GM23338 (cell line): ENCODE data around the gene EMP2. TPM values are rescaled to one million over a fixed set of nuclear protein-coding genes. Genes with fewer than 3 reads are reported as not detected.

Experiments
- ATAC-seq: fragments of 200-7000 bp; cut with Tn5 transposase; 3 replicates; pipeline ENCODE4 v1.9.1; 2020
- DNase-seq: peaks from one replicate; pipeline ENCODE4 v3.0.0-alpha.2; 2015; ENCODE audit warnings: low spot score
- H2AFZ ChIP-seq: fragments of 200-600 bp; sonication (generic); 2 replicates; pipeline ENCODE4 v1.8.0; 2016; ENCODE audit warnings: antibody characterized with exemption, mild to moderate bottlenecking, moderate library complexity
- H3F3A ChIP-seq: fragments of 200-600 bp; sonication (generic); replicated peaks from 2 replicates; pipeline ENCODE4 v1.8.0; 2017; ENCODE audit warnings: antibody characterized with exemption, mixed run types, low read depth
- H3K27ac ChIP-seq: fragments of 200-600 bp; sonication (generic); 2 replicates; pipeline ENCODE4 v1.6.1; 2016; ENCODE audit warnings: low read depth
- H3K27me3 ChIP-seq: fragments of 200-600 bp; sonication (generic); 2 replicates; pipeline ENCODE4 v1.8.0; 2016; ENCODE audit warnings: mild to moderate bottlenecking, mixed run types, moderate library complexity; ENCODE audit not compliant: insufficient read depth
- H3K36me3 ChIP-seq: fragments of 200-600 bp; sonication (generic); 2 replicates; pipeline ENCODE4 v1.8.0; 2016; ENCODE audit warnings: mild to moderate bottlenecking; ENCODE audit not compliant: insufficient read depth
- H3K4me1 ChIP-seq: fragments of 200-600 bp; sonication (generic); 2 replicates; pipeline ENCODE4 v1.8.0; 2016; ENCODE audit warnings: mild to moderate bottlenecking, moderate library complexity; ENCODE audit not compliant: insufficient read depth
- H3K4me2 ChIP-seq: fragments of 200-600 bp; sonication (generic); 2 replicates; pipeline ENCODE4 v1.7.1; 2017; ENCODE audit warnings: mixed run types
- H3K4me3 ChIP-seq: fragments of 200-600 bp; sonication (generic); 2 replicates; pipeline ENCODE4 v1.6.1; 2016; ENCODE audit warnings: mixed run types
- H3K79me2 ChIP-seq: fragments of 200-600 bp; sonication (generic); replicated peaks from 2 replicates; pipeline ENCODE4 v1.8.0; 2017; ENCODE audit warnings: mild to moderate bottlenecking; ENCODE audit not compliant: insufficient read depth
- H3K9me2 ChIP-seq: fragments of 200-600 bp; sonication (generic); 2 replicates; pipeline ENCODE4 v1.8.0; 2017; ENCODE audit not compliant: insufficient read depth
- H4K20me1 ChIP-seq: fragments of 200-600 bp; sonication (generic); replicated peaks from 2 replicates; pipeline ENCODE4 v1.8.0; 2017; ENCODE audit warnings: mild to moderate bottlenecking; ENCODE audit not compliant: insufficient read depth
- H3K27ac Mint-ChIP-seq: 2 replicates; pipeline ENCODE4 v1.8.0; 2020; ENCODE audit warnings: inconsistent platforms, mild to moderate bottlenecking, moderate library complexity, mixed read lengths
- H3K27me3 Mint-ChIP-seq: 3 replicates; pipeline ENCODE4 v1.8.0; 2022; ENCODE audit warnings: low read depth, mild to moderate bottlenecking, moderate library complexity, mixed read lengths, inconsistent platforms; ENCODE audit not compliant: insufficient read depth, poor library complexity
- H3K36me3 Mint-ChIP-seq: 3 replicates; pipeline ENCODE4 v1.8.0; 2021; ENCODE audit warnings: low read depth, mild to moderate bottlenecking, inconsistent platforms, moderate library complexity, mixed read lengths
- H3K4me1 Mint-ChIP-seq: 3 replicates; pipeline ENCODE4 v1.8.0; 2020; ENCODE audit warnings: mild to moderate bottlenecking, inconsistent platforms, mixed read lengths
- H3K4me3 Mint-ChIP-seq: 3 replicates; pipeline ENCODE4 v1.8.0; 2021; ENCODE audit warnings: moderate library complexity, mild to moderate bottlenecking, inconsistent platforms, mixed read lengths
- H3K9me3 Mint-ChIP-seq: 3 replicates; pipeline ENCODE4 v1.8.0; 2020; ENCODE audit warnings: moderate library complexity, mild to moderate bottlenecking, inconsistent platforms, mixed read lengths
- EZH2phosphoT487 ChIP-seq: fragments of 200-600 bp; sonication (generic); IDR thresholded peaks from one replicate; pipeline ENCODE4 v1.8.1; 2018; ENCODE audit warnings: antibody characterized with exemption; ENCODE audit not compliant: unreplicated experiment
- NANOG ChIP-seq: IDR thresholded peaks from 2 replicates; pipeline ENCODE4 v1.6.1; 2016; ENCODE audit warnings: antibody characterized with exemption, borderline replicate concordance
- POLR2AphosphoS5 ChIP-seq: IDR thresholded peaks from 2 replicates; pipeline ENCODE4 v1.6.1; 2016; ENCODE audit warnings: antibody characterized with exemption, low read depth
- STAT1 ChIP-seq: IDR thresholded peaks from one replicate; pipeline ENCODE4 v1.6.1; 2016; ENCODE audit warnings: antibody characterized with exemption; ENCODE audit not compliant: unreplicated experiment
- ZNF114 ChIP-seq: fragments of 250-450 bp; sonication (Bioruptor Pico); IDR thresholded peaks from 2 replicates; pipeline ENCODE4 v1.5.0; 2020; ENCODE audit warnings: mild to moderate bottlenecking, moderate library complexity
- polyA plus RNA-seq: library from polyadenylated mRNA; unstranded; fragments of >200 nt; fragmentation: Nextera tagmentation; extraction: Ambion mirVana; gene quantifications from 2 replicates; pipeline ENCODE4 v1.2.1, GENCODE V29; 2016
- total RNA-seq: library from RNA; depleted of rRNA; stranded (reverse); fragments of >200 nt; shearing (Covaris generic); gene quantifications from 2 replicates; pipeline ENCODE4 v1.2.3, GENCODE V29; 2014
- TF ChIP-seq, protein P1 (sequence below): IDR thresholded peaks from one replicate; pipeline ENCODE4 v1.6.1; 2018; ENCODE audit warnings: antibody characterized with exemption; ENCODE audit not compliant: unreplicated experiment
- TF ChIP-seq, protein P2 (sequence below): IDR thresholded peaks from 2 replicates; pipeline ENCODE4 v1.6.1; 2016; ENCODE audit warnings: antibody characterized with exemption
- TF ChIP-seq, protein P3 (sequence below), 2 experiments: fragments of 200-600 bp in 1 of 2; sonication (generic) in 1 of 2; conservative IDR thresholded peaks; 2 replicates each; pipeline versions ENCODE4 v1.5.1 to v1.6.1; 2016 to 2017; ENCODE audit warnings: antibody characterized with exemption in 2 of 2, low read depth in 2 of 2, mild to moderate bottlenecking in 2 of 2, moderate library complexity in 1 of 2
- TF ChIP-seq, protein P4 (sequence below): fragments of 250-450 bp; sonication (Bioruptor Pico); IDR thresholded peaks from 2 replicates; pipeline ENCODE4 v1.5.0; 2020; ENCODE audit warnings: mild to moderate bottlenecking, moderate library complexity

EMP2 gene
- total and polyA plus RNA-seq, 2 experiments from 2014 or later: 7.3 to 40.1 TPM

DNA sequence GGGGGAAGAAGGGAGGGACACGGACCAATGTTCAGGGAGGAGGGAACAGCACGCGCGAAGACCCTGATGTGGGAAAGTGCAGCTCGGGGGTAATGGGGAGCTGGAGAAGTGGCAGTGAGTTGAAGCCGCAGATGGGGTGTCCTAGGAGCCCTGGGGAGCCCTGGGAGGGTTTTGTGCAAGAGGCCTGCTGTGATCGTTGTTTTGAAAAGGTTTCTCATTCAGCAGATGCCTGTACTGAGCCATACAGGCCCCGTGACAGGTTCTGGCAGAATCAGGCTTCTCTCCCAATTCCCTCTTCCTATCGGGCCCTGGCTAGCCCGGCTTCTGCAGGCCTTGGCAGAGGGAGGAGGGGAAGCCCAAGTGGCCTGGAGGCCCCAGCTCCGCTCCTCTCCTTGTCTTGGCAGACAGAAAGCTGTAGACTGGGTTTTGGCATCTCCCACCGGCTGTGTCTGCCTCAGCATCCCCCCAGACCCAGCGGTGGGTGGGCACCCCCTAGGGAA lies 38.4 kb upstream of the EMP2 start (continued):
- TF ChIP-seq, protein P1, sequence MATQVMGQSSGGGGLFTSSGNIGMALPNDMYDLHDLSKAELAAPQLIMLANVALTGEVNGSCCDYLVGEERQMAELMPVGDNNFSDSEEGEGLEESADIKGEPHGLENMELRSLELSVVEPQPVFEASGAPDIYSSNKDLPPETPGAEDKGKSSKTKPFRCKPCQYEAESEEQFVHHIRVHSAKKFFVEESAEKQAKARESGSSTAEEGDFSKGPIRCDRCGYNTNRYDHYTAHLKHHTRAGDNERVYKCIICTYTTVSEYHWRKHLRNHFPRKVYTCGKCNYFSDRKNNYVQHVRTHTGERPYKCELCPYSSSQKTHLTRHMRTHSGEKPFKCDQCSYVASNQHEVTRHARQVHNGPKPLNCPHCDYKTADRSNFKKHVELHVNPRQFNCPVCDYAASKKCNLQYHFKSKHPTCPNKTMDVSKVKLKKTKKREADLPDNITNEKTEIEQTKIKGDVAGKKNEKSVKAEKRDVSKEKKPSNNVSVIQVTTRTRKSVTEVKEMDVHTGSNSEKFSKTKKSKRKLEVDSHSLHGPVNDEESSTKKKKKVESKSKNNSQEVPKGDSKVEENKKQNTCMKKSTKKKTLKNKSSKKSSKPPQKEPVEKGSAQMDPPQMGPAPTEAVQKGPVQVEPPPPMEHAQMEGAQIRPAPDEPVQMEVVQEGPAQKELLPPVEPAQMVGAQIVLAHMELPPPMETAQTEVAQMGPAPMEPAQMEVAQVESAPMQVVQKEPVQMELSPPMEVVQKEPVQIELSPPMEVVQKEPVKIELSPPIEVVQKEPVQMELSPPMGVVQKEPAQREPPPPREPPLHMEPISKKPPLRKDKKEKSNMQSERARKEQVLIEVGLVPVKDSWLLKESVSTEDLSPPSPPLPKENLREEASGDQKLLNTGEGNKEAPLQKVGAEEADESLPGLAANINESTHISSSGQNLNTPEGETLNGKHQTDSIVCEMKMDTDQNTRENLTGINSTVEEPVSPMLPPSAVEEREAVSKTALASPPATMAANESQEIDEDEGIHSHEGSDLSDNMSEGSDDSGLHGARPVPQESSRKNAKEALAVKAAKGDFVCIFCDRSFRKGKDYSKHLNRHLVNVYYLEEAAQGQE: no peak
- no peak for TF ChIP-seq NANOG
- TF ChIP-seq POLR2AphosphoS5: no peak
- no peak for TF ChIP-seq STAT1
- TF ChIP-seq, protein P2, sequence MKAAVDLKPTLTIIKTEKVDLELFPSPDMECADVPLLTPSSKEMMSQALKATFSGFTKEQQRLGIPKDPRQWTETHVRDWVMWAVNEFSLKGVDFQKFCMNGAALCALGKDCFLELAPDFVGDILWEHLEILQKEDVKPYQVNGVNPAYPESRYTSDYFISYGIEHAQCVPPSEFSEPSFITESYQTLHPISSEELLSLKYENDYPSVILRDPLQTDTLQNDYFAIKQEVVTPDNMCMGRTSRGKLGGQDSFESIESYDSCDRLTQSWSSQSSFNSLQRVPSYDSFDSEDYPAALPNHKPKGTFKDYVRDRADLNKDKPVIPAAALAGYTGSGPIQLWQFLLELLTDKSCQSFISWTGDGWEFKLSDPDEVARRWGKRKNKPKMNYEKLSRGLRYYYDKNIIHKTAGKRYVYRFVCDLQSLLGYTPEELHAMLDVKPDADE: no peak
- TF ChIP-seq, protein P3, sequence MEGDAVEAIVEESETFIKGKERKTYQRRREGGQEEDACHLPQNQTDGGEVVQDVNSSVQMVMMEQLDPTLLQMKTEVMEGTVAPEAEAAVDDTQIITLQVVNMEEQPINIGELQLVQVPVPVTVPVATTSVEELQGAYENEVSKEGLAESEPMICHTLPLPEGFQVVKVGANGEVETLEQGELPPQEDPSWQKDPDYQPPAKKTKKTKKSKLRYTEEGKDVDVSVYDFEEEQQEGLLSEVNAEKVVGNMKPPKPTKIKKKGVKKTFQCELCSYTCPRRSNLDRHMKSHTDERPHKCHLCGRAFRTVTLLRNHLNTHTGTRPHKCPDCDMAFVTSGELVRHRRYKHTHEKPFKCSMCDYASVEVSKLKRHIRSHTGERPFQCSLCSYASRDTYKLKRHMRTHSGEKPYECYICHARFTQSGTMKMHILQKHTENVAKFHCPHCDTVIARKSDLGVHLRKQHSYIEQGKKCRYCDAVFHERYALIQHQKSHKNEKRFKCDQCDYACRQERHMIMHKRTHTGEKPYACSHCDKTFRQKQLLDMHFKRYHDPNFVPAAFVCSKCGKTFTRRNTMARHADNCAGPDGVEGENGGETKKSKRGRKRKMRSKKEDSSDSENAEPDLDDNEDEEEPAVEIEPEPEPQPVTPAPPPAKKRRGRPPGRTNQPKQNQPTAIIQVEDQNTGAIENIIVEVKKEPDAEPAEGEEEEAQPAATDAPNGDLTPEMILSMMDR (conservative IDR thresholded peaks at IDR 0.05; ENCODE audit: low read depth in 2 of 2): no peak

DNA sequence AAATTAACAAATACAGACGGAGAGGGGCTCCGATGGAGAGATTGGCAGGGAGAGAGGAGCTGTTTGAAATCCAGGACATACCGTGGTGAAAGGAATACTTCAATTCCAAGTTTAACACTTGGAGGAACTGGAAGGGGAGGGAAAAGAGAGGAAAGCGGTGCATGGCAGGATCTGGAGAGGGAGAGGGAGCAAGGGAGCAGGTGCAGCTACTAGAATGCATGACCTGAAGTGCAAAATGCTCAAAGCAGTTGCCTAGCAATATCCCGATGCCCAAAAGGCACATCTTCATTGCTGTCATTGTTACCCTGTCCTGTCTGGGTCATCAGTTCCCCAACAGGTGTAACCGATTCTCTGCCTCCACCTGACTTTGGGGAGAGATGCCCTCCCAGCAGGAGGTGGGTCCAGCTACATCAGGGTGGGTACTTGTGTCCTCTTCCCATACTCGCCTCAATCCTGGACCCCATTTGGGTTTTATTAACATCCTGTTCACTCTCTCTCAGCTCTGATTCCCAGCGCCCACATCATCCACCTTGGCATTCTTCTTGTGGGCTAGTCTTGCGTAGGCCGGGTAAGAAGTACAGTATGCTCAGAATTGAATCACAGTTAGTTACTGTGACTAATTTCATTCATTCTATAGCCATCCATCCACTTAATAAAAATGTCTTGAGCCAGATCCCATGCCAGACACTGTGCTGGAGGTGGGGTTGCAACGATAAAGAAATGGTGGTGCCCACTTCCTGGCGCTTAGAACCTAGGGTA lies 37.4 kb upstream of the EMP2 start:
- H3K36me3 ChIP-seq: no peaks in the 10 kb centered on the region
- no peak overlapping the region for H3K27ac ChIP-seq
- H3F3A ChIP-seq: no peaks in the 10 kb centered on the region
- H3K9me3 Mint-ChIP-seq: no peaks in the 10 kb centered on the region; the same call in 2 of the 3 replicates
- H3K36me3 Mint-ChIP-seq: no peaks in the 10 kb centered on the region
- H3K4me3 ChIP-seq: peak overlapping the region; percentile 48
- peaks cover 30% of the 10 kb centered on the region for H3K4me1 Mint-ChIP-seq
- peaks cover 34% of the 10 kb centered on the region for H3K4me1 ChIP-seq
- H3K4me2 ChIP-seq: peak overlapping the region; percentile 94
- H2AFZ ChIP-seq: peak overlapping the region; percentile 78; the same call in 1 of the 2 replicates
- H3K27me3 ChIP-seq: peaks cover 6% of the 10 kb centered on the region; the same call in 1 of the 2 replicates
- H3K27ac Mint-ChIP-seq: no peak overlapping the region
- ATAC-seq (no peak), DNase-seq (no peak)
- H3K79me2 ChIP-seq: no peaks in the 10 kb centered on the region
- no peak overlapping the region; the same call in 2 of the 3 replicates for H3K4me3 Mint-ChIP-seq
- no peaks in the 10 kb centered on the region for H3K9me2 ChIP-seq
- no peaks in the 10 kb centered on the region for H4K20me1 ChIP-seq
- peaks cover 13% of the 10 kb centered on the region for H3K27me3 Mint-ChIP-seq
- no peak for TF ChIP-seq NANOG
- TF ChIP-seq POLR2AphosphoS5: no peak
- TF ChIP-seq ZNF114 (CRISPR knock-in tag): no peak
- TF ChIP-seq, protein P4, sequence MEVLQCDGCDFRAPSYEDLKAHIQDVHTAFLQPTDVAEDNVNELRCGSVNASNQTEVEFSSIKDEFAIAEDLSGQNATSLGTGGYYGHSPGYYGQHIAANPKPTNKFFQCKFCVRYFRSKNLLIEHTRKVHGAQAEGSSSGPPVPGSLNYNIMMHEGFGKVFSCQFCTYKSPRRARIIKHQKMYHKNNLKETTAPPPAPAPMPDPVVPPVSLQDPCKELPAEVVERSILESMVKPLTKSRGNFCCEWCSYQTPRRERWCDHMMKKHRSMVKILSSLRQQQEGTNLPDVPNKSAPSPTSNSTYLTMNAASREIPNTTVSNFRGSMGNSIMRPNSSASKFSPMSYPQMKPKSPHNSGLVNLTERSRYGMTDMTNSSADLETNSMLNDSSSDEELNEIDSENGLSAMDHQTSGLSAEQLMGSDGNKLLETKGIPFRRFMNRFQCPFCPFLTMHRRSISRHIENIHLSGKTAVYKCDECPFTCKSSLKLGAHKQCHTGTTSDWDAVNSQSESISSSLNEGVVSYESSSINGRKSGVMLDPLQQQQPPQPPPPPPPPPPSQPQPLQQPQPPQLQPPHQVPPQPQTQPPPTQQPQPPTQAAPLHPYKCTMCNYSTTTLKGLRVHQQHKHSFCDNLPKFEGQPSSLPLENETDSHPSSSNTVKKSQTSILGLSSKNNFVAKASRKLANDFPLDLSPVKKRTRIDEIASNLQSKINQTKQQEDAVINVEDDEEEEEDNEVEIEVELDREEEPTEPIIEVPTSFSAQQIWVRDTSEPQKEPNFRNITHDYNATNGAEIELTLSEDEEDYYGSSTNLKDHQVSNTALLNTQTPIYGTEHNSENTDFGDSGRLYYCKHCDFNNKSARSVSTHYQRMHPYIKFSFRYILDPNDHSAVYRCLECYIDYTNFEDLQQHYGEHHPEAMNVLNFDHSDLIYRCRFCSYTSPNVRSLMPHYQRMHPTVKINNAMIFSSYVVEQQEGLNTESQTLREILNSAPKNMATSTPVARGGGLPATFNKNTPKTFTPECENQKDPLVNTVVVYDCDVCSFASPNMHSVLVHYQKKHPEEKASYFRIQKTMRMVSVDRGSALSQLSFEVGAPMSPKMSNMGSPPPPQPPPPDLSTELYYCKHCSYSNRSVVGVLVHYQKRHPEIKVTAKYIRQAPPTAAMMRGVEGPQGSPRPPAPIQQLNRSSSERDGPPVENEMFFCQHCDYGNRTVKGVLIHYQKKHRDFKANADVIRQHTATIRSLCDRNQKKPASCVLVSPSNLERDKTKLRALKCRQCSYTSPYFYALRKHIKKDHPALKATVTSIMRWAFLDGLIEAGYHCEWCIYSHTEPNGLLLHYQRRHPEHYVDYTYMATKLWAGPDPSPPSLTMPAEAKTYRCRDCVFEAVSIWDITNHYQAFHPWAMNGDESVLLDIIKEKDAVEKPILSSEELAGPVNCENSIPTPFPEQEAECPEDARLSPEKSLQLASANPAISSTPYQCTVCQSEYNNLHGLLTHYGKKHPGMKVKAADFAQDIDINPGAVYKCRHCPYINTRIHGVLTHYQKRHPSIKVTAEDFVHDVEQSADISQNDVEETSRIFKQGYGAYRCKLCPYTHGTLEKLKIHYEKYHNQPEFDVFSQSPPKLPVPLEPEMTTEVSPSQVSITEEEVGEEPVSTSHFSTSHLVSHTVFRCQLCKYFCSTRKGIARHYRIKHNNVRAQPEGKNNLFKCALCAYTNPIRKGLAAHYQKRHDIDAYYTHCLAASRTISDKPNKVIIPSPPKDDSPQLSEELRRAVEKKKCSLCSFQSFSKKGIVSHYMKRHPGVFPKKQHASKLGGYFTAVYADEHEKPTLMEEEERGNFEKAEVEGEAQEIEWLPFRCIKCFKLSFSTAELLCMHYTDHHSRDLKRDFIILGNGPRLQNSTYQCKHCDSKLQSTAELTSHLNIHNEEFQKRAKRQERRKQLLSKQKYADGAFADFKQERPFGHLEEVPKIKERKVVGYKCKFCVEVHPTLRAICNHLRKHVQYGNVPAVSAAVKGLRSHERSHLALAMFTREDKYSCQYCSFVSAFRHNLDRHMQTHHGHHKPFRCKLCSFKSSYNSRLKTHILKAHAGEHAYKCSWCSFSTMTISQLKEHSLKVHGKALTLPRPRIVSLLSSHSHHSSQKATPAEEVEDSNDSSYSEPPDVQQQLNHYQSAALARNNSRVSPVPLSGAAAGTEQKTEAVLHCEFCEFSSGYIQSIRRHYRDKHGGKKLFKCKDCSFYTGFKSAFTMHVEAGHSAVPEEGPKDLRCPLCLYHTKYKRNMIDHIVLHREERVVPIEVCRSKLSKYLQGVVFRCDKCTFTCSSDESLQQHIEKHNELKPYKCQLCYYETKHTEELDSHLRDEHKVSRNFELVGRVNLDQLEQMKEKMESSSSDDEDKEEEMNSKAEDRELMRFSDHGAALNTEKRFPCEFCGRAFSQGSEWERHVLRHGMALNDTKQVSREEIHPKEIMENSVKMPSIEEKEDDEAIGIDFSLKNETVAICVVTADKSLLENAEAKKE (CRISPR knock-in tag): no peak
- TF ChIP-seq EZH2phosphoT487: no peak
